Measurements from ENCODE around the gene MBNL1.

Gene MBNL1

DNA sequence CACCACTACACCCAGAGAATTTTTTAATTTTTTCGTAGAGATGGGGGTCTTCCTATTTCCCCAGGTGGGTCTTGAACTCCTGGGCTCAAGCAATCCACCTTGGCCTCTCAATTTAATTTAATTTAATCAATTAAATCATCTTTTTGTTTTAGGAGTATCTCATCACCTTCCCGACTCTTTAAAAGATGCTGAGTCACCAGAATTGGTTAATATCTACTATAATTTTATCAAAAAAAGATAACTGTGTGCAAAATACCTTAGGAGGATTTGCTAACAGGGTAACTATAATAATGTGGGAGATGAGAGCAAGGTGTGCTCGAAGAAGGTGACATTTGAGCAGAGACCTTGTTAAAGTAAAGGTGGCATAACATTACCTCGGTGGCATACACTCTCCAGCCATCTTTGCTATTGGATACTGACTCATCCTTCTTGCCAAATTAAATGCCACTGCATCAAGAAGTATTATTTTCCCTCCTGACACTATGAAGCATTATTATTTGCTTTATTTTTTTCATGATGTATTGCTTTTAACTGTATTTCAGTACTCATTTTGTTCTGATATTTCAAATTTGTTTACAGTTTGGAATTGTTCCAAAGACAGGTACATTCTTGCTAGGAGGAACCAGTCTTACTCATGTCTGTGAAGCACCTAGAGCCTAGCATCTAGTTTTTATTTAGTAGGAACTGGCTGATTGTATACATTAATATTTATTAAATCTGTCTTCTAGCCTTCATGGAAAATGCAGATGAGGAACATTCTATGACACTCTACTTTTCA, 200.7 kb downstream of the MBNL1 start:
- in situ Hi-C loops (cut with MboI; ENCODE audit: low sequenced_read_pairs), result no loop called here

GRCh38 chr3:152470095-152470494, 201.4 kb downstream of the MBNL1 start:
- in situ Hi-C loops (cut with MboI; ENCODE audit: low sequenced_read_pairs), result no loop called here

DNA sequence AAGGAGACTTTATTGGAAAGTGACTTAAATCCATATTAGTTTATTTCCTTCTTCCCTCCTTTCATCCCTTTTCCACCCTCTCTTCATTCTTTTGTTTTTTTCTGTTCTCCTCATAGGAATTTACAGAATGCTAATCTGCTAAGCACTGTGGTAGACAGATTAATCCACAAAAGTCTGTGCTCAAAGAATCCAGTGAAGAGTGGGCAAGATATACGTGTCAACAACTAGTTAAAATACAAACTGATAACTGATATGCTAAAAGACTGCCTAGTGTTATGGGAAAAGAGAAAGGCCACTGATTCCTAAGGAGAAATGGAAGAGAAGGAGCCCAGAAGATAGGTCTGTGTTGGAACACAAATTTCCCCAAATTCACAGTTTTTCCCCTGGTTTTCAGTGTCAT, 202.2 kb downstream of the MBNL1 start:
- in situ Hi-C loops (cut with MboI; ENCODE audit: low sequenced_read_pairs), result no loop called here

- in situ Hi-C loops (cut with MboI; ENCODE audit: low sequenced_read_pairs), result no loop called here
Observed at GRCh38 chr3:152471814-152472671, 203.3 kb downstream of the MBNL1 start.

GRCh38 chr3:152472672-152472954, 203.9 kb downstream of the MBNL1 start:
- in situ Hi-C loops (cut with MboI; ENCODE audit: low sequenced_read_pairs), result no loop called here

DNA sequence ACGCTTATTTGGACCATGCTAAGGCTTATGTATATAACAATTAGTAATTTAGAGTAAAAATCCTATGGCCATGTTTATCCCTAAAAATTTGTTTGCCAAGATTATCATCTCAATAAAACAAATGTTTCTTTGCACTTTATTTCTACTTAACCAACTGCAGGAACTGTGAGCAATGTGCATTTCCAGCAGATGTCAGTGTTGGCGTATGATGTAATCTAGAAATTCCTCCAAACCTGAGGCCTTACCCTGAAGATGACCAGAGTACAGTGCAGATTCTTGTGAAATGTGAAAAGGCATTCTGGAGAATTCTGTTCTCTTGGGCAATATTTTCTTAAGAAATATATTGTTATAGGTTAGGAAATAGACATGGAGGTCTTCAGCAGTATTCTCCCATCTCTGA, 205.9 kb downstream of the MBNL1 start:
- in situ Hi-C loops (cut with MboI; ENCODE audit: low sequenced_read_pairs), result no loop called here

DNA sequence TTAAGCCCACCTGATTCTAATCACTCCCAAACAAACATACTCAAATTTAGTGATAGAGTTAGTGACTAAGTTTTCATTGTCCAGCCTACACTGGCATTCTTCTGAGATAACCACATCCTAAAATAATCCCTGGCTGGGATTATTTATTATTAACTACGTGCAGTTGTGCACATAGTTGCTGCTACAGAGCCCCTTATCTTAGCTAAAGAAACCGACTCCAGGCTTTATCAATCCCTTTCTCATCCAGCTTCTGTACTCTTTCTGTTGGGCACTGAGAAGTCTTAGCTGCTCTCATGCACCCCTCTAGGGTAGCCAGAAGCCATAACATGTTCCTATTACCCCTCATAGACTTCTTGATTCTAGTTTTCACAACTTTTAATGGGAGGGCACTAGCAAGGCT, 208.7 kb downstream of the MBNL1 start:
- in situ Hi-C loops (cut with MboI; ENCODE audit: low sequenced_read_pairs), result no loop called here

GRCh38 chr3:152480282-152480953, 211.7 kb downstream of the MBNL1 start:
- in situ Hi-C loops (cut with MboI; ENCODE audit: low sequenced_read_pairs), result no loop called here

- in situ Hi-C loops (cut with MboI; ENCODE audit: low sequenced_read_pairs), result no loop called here
Observed at GRCh38 chr3:152486364-152486763, 217.6 kb downstream of the MBNL1 start.

GRCh38 chr3:152488449-152488848, 219.7 kb downstream of the MBNL1 start:
- in situ Hi-C loops (cut with MboI; ENCODE audit: low sequenced_read_pairs), result no loop called here

DNA sequence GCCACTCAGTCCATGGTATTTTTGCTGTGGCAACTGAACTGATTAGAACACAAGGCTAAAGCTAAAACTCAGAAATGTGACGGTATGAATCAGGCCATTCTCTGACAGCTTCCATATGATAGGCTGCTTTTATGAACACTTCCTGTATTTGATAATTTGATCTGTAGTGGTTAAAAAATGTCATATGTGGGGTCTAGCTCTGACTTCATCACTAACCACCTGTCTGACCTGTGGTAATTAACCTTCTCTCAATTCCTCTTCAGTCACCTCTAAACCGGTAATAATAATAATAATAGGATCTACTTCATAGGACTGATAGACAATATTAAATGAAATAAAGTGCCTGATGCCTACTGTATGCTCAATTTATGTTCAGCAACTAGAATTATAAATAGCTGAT, 223.2 kb downstream of the MBNL1 start:
- in situ Hi-C loops (cut with MboI; ENCODE audit: low sequenced_read_pairs), result no loop called here

DNA sequence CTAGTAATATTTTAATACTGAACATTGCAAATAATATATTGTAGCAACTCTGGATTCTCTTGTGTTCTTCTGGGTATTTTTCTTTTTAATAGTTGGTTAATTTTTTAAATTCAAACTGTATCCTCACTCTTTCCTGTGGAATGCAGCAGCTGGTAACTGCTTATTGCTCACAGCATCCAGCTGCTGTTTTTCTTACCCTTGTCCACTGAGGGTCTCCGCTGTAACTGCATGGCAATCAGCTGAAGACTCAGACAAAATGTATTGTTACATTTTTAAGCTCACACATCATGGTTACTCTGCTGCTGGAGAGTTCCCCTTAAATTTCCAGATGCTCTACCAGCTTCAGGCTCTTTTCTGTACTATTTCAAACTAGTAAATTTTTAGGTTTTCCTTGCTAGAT, 227.6 kb downstream of the MBNL1 start:
- in situ Hi-C loops (cut with MboI; ENCODE audit: low sequenced_read_pairs), result no loop called here

GRCh38 chr3:152496716-152497115, 228.0 kb downstream of the MBNL1 start:
- in situ Hi-C loops (cut with MboI; ENCODE audit: low sequenced_read_pairs), result no loop called here

DNA sequence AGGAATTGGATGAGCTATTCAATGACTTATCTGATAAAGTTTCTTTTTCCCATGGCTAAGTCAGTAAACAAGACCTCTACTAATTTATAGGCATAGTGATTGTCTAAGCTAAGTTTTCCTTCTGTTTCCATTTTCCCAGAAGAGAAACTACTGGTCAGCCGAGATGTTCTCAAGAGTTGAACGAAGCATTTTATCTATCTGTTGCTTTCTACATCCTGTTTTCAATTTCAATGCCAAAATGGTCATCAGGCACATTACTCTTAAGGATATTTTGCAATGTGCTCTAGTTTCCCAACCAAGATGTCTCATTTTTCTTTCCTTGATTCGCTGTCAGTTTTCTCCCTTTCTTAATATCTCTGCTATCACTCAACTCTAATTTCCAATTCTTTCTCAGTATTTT, 228.7 kb downstream of the MBNL1 start:
- in situ Hi-C loops (cut with MboI; ENCODE audit: low sequenced_read_pairs), result no loop called here

DNA sequence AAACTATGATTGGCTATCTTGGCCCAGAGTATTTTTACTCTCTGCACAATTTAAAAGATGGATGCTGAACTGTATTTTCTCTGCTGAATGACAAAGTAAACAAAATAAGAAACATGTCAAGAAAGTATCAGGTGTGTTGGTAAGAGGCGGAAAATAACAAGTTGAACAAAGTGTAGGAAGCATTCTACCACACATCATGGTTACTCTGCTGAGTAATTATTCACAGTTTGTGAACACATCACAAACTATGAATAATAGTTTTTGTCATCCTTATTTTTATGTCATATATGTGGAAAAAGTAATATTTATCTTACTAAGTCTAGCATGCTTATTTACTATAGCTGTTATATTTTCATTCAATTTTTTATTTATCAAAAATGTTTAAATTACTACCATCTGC, 229.2 kb downstream of the MBNL1 start:
- in situ Hi-C loops (cut with MboI; ENCODE audit: low sequenced_read_pairs), result no loop called here

DNA sequence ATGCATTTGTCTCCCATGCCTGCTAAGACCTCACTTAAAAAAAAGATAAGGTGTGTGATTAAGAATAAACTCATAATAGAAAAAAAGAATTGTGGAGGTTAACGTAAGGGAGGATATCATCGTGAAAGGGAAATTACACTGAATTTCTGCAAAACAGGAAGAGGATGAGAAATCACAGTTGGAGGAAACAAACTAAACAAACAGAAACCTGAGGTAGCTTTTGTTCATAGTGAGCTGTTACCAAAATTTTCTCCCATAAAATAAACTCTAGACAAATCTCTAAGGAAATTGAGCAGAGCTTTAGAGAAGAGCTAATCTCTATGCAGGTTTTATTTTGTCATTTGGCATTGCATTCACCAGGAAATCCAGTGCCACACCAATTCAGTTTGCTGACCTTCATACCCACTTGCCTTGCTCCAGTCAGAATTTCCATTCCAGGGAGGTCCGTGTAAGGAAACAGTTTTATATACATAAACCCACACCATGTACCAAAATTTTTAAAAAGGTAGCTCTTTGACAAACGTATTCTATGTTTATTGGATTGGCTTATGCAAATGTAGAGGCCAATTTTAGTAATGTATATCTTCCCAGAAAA, 231.2 kb downstream of the MBNL1 start:
- in situ Hi-C loops (cut with MboI; ENCODE audit: low sequenced_read_pairs), result no loop called here

- in situ Hi-C loops (cut with MboI; ENCODE audit: low sequenced_read_pairs), result no loop called here
Observed at GRCh38 chr3:152505926-152506325, 237.2 kb downstream of the MBNL1 start.

GRCh38 chr3:152508705-152509104, 240.0 kb downstream of the MBNL1 start:
- in situ Hi-C loops (cut with MboI; ENCODE audit: low sequenced_read_pairs), result no loop called here

GRCh38 chr3:152511904-152512303, 243.2 kb downstream of the MBNL1 start:
- in situ Hi-C loops (cut with MboI; ENCODE audit: low sequenced_read_pairs), result no loop called here

GRCh38 chr3:152513301-152513960, 244.7 kb downstream of the MBNL1 start:
- in situ Hi-C loops (cut with MboI; ENCODE audit: low sequenced_read_pairs), result no loop called here

All from HL-60/S4 (cell line).